ENCODE measurements around the gene MYO5C. TPM values are rescaled to one million over a fixed set of nuclear protein-coding genes. Genes with fewer than 3 reads are reported as not detected.

The MYO5C gene
- total and polyA plus RNA-seq, 2 donors (not counting 3 experiments of a cell fraction or from before 2014, with no cell fraction given) = 7.5 to 19.4 TPM

DNA sequence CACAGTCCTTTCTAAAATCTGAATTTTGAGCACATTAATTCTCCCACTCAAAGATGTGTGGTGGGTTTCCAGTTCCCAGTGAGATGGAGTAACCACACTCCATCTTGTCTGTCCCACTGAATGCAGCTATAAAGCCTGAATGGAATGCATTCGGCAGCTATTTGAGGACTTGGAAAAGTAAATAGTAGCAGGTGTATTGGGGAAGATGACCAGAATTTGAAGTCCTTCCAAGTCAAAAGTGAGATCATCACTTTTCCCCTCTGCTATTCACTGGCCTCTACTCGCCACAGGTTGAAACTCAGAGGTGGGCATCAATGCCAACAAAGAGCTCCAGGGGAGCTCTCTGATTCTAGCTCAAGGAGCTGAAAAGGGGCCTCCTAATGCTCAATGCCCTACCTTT lies 96.3 kb downstream of the MYO5C start:
- no TSS peak for BruUV-seq (replicated peaks)
- dilution Hi-C loops (cut with MboI; ENCODE audit: extremely low pct_ligation_motif_present, low sequenced_read_pairs) = no loop called here

More for the DNA sequence above, 96.3 kb downstream of the MYO5C start:
- intact Hi-C loops (cut with micrococcal nuclease) = no loop called here
- H2AFZ ChIP-seq (ENCODE audit: low read depth, low read length) = no peak overlapping the region
- H3K27me3 ChIP-seq (ENCODE audit: control insufficient read depth in 2 of 2, insufficient read depth in 2 of 2, low read length in 2 of 2) = peaks cover 0 to 2% of the 10 kb centered on the region in 2 experiments
- TF ChIP-seq MYC (IDR thresholded peaks at IDR 0.05; ENCODE audit: low read depth, low read length) = no peak
- no peak for TF ChIP-seq FOS (IDR thresholded peaks at IDR 0.05; ENCODE audit: borderline replicate concordance, insufficient read depth, low read length)
- TF ChIP-seq, protein P1, sequence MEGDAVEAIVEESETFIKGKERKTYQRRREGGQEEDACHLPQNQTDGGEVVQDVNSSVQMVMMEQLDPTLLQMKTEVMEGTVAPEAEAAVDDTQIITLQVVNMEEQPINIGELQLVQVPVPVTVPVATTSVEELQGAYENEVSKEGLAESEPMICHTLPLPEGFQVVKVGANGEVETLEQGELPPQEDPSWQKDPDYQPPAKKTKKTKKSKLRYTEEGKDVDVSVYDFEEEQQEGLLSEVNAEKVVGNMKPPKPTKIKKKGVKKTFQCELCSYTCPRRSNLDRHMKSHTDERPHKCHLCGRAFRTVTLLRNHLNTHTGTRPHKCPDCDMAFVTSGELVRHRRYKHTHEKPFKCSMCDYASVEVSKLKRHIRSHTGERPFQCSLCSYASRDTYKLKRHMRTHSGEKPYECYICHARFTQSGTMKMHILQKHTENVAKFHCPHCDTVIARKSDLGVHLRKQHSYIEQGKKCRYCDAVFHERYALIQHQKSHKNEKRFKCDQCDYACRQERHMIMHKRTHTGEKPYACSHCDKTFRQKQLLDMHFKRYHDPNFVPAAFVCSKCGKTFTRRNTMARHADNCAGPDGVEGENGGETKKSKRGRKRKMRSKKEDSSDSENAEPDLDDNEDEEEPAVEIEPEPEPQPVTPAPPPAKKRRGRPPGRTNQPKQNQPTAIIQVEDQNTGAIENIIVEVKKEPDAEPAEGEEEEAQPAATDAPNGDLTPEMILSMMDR (IDR thresholded peaks at IDR 0.05; ENCODE audit: extremely low read depth in 1 of 2, insufficient read depth in 1 of 2, low read depth in 1 of 2, low read length in 2 of 2) = no peak
- no peak for TF ChIP-seq MAX (IDR thresholded peaks at IDR 0.05; ENCODE audit: insufficient read depth, insufficient read length)
- TF ChIP-seq GATA2 (IDR thresholded peaks at IDR 0.05; ENCODE audit: insufficient read depth, insufficient read length, low read depth, low read length) = no peak
- TF ChIP-seq JUN (IDR thresholded peaks at IDR 0.05; ENCODE audit: borderline replicate concordance, insufficient read depth, insufficient read length, low read depth) = no peak
- TF ChIP-seq EZH2 (IDR thresholded peaks at IDR 0.05; ENCODE audit: borderline replicate concordance, low read depth, low read length, severe bottlenecking) = no peak
- TF ChIP-seq POLR2A (IDR thresholded peaks at IDR 0.05; ENCODE audit: low read depth, low read length) = no peak
- no peak for TF ChIP-seq POLR2AphosphoS5 (IDR thresholded peaks at IDR 0.05; ENCODE audit: insufficient read depth, low read depth, low read length)
- no peak for FAIRE-seq
- no peaks in the 10 kb centered on the region for H3K79me2 ChIP-seq (ENCODE audit: control insufficient read depth, insufficient read depth, low read length)
- no peak for DNase-seq (ENCODE audit: low read depth, low spot score)
- no peak overlapping the region for H3K4me2 ChIP-seq (ENCODE audit: insufficient read depth, low read length)
- no peak overlapping the region for H3K4me3 ChIP-seq (replicated peaks in 1 of 3; ENCODE audit: insufficient read depth in 1 of 3, low read depth in 1 of 3, low read length in 3 of 3)
- no peaks in the 10 kb centered on the region for H4K20me1 ChIP-seq (replicated peaks; ENCODE audit: control insufficient read depth, extremely low read depth, insufficient read depth, low read length)
- H3K36me3 ChIP-seq (ENCODE audit: control insufficient read depth in 2 of 2, extremely low read depth in 1 of 2, insufficient read depth in 2 of 2, low read length in 2 of 2) = no peaks in the 10 kb centered on the region
- H3K9me3 ChIP-seq (replicated peaks; ENCODE audit: control insufficient read depth, insufficient read depth, low read length) = no peaks in the 10 kb centered on the region
- H3K27ac ChIP-seq (ENCODE audit: insufficient read depth, low read depth, low read length) = no peak overlapping the region
- H3K9me1 ChIP-seq (replicated peaks; ENCODE audit: control insufficient read depth, extremely low read depth, insufficient read depth, low read length) = no peaks in the 10 kb centered on the region
- no peaks in the 10 kb centered on the region for H3K4me1 ChIP-seq (ENCODE audit: control insufficient read depth, extremely low read depth, insufficient read depth, low read length)
- no peak overlapping the region for H3K9ac ChIP-seq (replicated peaks; ENCODE audit: extremely low read depth, insufficient read depth, low read length)
- ChIA-PET POLR2A (interaction anchor here (0.6 kb wide), 1 partner anchor 54 kb away, joined by 3 read pairs; no protein-coding TSS in a partner anchor), CTCF (interaction anchor here (1.0 to 2.7 kb wide), 5 partner anchors 9 to 446 kb away, joined by 3 to 13 read pairs (median 5); no protein-coding TSS in a partner anchor)
